Astrocyte (in vitro differentiated cells and primary cell): ENCODE results near the gene PPIE.

Source experiments
- EZH2 ChIP-seq: IDR thresholded peaks from 2 replicates; pipeline ENCODE4 v1.6.1; 2012; ENCODE audit warnings: mild to moderate bottlenecking, low read length, inconsistent platforms; ENCODE audit not compliant: insufficient read depth
- TF ChIP-seq, protein P1 (sequence below): IDR thresholded peaks from 2 replicates; pipeline ENCODE4 v1.5.1; 2011; ENCODE audit warnings: low read depth, mild to moderate bottlenecking, inconsistent platforms, low read length, moderate library complexity; ENCODE audit not compliant: insufficient read depth

DNA sequence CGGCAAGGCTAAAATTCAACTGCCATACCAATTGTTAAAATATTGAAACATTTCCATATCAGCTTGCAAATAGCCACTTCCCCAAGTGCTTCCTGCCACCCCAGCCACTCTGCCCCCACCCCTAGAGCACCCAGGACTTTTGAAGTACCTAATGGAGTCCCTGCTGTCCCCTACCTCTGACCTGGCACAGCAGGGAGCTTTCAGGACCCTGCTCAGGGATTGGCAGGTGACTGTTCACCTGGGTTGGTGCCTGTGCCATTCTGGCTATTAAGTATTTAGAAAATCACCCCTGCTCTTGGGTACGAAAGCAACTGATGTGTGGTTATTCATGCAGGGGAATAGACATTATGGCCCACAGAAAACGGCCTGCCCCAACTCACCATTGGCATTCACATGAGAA lies 38.3 kb upstream of the PPIE start:
- TF ChIP-seq, protein P1, sequence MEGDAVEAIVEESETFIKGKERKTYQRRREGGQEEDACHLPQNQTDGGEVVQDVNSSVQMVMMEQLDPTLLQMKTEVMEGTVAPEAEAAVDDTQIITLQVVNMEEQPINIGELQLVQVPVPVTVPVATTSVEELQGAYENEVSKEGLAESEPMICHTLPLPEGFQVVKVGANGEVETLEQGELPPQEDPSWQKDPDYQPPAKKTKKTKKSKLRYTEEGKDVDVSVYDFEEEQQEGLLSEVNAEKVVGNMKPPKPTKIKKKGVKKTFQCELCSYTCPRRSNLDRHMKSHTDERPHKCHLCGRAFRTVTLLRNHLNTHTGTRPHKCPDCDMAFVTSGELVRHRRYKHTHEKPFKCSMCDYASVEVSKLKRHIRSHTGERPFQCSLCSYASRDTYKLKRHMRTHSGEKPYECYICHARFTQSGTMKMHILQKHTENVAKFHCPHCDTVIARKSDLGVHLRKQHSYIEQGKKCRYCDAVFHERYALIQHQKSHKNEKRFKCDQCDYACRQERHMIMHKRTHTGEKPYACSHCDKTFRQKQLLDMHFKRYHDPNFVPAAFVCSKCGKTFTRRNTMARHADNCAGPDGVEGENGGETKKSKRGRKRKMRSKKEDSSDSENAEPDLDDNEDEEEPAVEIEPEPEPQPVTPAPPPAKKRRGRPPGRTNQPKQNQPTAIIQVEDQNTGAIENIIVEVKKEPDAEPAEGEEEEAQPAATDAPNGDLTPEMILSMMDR: no peak
- no peak for TF ChIP-seq EZH2
